HEK293 (cell line): ENCODE data around the gene CDYL.

ENCODE experiments used
- CTCF ChIP-seq: fragments of 450-650 bp; formaldehyde crosslinking; IDR thresholded peaks from 2 replicates; pipeline ENCODE4 v1.5.1; 2016; ENCODE audit warnings: missing biosample characterization, missing genetic modification characterization
- GLIS2 ChIP-seq: fragments of 450-650 bp; formaldehyde crosslinking; IDR thresholded peaks from 2 replicates; pipeline ENCODE4 v1.5.1; 2016; ENCODE audit warnings: missing biosample characterization, missing genetic modification characterization
- REST ChIP-seq: fragments of 450-650 bp; formaldehyde crosslinking; IDR thresholded peaks from 2 replicates; pipeline ENCODE4 v1.5.1; 2016; ENCODE audit warnings: missing biosample characterization, missing genetic modification characterization
- ZEB2 ChIP-seq: fragments of 450-650 bp; formaldehyde crosslinking; IDR thresholded peaks from 2 replicates; pipeline ENCODE4 v1.5.1; 2016; ENCODE audit warnings: missing biosample characterization, missing genetic modification characterization
- ZNF114 ChIP-seq: fragments of 450-650 bp; formaldehyde crosslinking; IDR thresholded peaks from 2 replicates; pipeline ENCODE4 v1.5.0; 2017; ENCODE audit warnings: missing biosample characterization, missing genetic modification characterization
- ZNF148 ChIP-seq: fragments of 450-650 bp; formaldehyde crosslinking; IDR thresholded peaks from 2 replicates; pipeline ENCODE4 v1.5.0; 2017; ENCODE audit warnings: missing biosample characterization, missing genetic modification characterization, borderline replicate concordance
- ZNF580 ChIP-seq: fragments of 450-650 bp; formaldehyde crosslinking; IDR thresholded peaks from 2 replicates; pipeline ENCODE4 v1.5.1; 2016; ENCODE audit warnings: missing biosample characterization, missing genetic modification characterization
- ZNF670 ChIP-seq: fragments of 450-650 bp; formaldehyde crosslinking; IDR thresholded peaks from 2 replicates; pipeline ENCODE4 v1.5.1; 2016; ENCODE audit warnings: missing biosample characterization, missing genetic modification characterization, low read depth

GRCh38 chr6:4818272-4818938 lies 42.2 kb downstream of the CDYL start:
- no peak for TF ChIP-seq ZEB2 (tag by site-specific recombination)
- no peak for TF ChIP-seq ZNF148 (tag by site-specific recombination)
- no peak for TF ChIP-seq CTCF (tag by site-specific recombination)
- TF ChIP-seq ZNF580: no peak
- TF ChIP-seq ZNF114 (tag by site-specific recombination): no peak
- TF ChIP-seq GLIS2 (tag by site-specific recombination): no peak
- TF ChIP-seq REST (tag by site-specific recombination): no peak
- no peak for TF ChIP-seq ZNF670 (tag by site-specific recombination)
